Effector memory CD4-positive, alpha-beta T cell (primary cell): ENCODE measurements around the gene COL7A1.
"Not testable (repeated sequence)": the region's sequence is repeated elsewhere in the genome, so short reads cannot be mapped to it uniquely, and the experiment has no call there.

Experiments used
- DNase-seq, 3 donors: peaks; one replicate each; pipeline ENCODE4 v3.0.0-alpha.2; 2020
- H3K27ac ChIP-seq: 2 replicates; pipeline ENCODE4 v1.7.0; 2013; ENCODE audit warnings: mild to moderate bottlenecking, low read length, moderate library complexity; ENCODE audit not compliant: insufficient read depth, poor library complexity, severe bottlenecking
- H3K27me3 ChIP-seq: replicated peaks from 2 replicates; pipeline ENCODE4 v1.7.0; 2013; ENCODE audit warnings: mild to moderate bottlenecking, low read length; ENCODE audit not compliant: insufficient read depth, control insufficient read depth, poor library complexity, severe bottlenecking
- H3K36me3 ChIP-seq: 2 replicates; pipeline ENCODE4 v1.7.0; 2013; ENCODE audit warnings: mild to moderate bottlenecking, low read length, moderate library complexity; ENCODE audit not compliant: control insufficient read depth, insufficient read depth
- H3K4me1 ChIP-seq: 2 replicates; pipeline ENCODE4 v1.7.0; 2013; ENCODE audit warnings: low read length, mild to moderate bottlenecking; ENCODE audit not compliant: control insufficient read depth, insufficient read depth, poor library complexity, severe bottlenecking
- H3K4me3 ChIP-seq: 2 replicates; pipeline ENCODE4 v1.7.0; 2013; ENCODE audit warnings: low read length, low read depth, mild to moderate bottlenecking; ENCODE audit not compliant: insufficient read depth, poor library complexity, severe bottlenecking
- H3K9me3 ChIP-seq: 2 replicates; pipeline ENCODE4 v1.7.0; 2013; ENCODE audit warnings: mild to moderate bottlenecking, low read length, moderate library complexity; ENCODE audit not compliant: control insufficient read depth

COL7A1 gene

GRCh38 chr3:48555949-48556795 lies 39.0 kb downstream of the COL7A1 start:
- Histone ChIP-seq H3K27me3 (no peaks in the 10 kb centered on the region), H3K4me1 (peaks cover 12% of the 10 kb centered on the region), H3K9me3 (no peaks in the 10 kb centered on the region), H3K36me3 (no peaks in the 10 kb centered on the region), H3K27ac (peak overlapping the region; percentile 58), H3K4me3 (peak overlapping the region; percentile 58)
- DNase-seq, result peak in 1 of 3 donors; percentile 9

- no peak for DNase-seq
- H3K27ac ChIP-seq, result no peak overlapping the region
- H3K27me3 ChIP-seq, result no peaks in the 10 kb centered on the region
- no peaks in the 10 kb centered on the region for H3K36me3 ChIP-seq
- H3K4me3 ChIP-seq, result no peak overlapping the region
- H3K4me1 ChIP-seq, result peaks cover 12% of the 10 kb centered on the region
- H3K9me3 ChIP-seq, result no peaks in the 10 kb centered on the region
Measured at GRCh38 chr3:48555231-48555948, 39.7 kb downstream of the COL7A1 start.

DNA sequence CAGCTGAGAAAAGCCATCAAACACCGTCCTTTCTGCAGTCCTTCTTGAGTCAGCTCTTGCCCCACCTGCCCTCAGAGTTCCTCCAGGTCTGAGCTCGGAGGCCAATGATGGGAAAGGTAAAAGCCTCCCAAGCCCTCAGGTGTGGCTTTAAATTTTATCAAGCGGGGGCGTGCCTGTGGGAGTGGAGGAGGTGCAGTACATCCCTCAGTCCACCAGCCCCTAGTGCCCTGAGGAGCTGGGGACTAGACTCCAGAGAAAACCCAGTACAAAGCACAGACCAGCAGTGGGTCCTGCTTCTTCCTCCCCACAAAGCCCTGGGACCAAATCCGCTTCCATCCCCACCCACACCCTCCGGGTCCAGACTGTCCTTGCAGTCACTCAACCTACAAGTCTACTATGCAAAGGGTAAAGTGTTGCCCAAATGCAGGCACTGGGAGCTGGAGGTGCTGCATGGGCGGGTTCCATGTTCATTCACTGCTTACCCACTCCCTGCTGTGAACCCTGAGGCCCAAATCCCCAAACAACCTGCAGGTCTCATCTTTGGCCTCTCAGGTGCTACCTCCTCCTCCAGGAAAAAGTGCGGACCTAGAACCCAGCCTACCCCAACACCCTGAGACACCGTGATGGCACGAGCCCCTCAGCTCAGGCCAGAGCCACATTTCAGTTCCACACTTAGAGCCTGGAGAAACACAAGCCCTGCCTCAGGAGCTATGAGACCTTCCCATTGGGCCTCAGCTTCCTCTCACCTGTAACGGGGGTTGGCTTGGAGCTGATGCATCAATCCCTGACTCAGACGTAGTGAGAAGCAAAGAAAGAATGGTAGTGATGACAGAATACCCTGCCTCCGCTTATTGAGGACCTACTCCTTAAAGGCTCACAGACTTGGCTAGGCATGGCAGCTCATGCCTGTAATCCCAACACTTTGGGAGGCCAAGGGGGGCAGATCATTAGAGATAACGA lies 41.0 kb downstream of the COL7A1 start:
- Histone ChIP-seq H3K27me3 (no peaks in the 10 kb centered on the region), H3K4me3 (no peak overlapping the region), H3K27ac (no peak overlapping the region), H3K36me3 (no peaks in the 10 kb centered on the region), H3K9me3 (no peaks in the 10 kb centered on the region), H3K4me1 (peaks cover 12% of the 10 kb centered on the region)
- DNase-seq, result no peak

DNA sequence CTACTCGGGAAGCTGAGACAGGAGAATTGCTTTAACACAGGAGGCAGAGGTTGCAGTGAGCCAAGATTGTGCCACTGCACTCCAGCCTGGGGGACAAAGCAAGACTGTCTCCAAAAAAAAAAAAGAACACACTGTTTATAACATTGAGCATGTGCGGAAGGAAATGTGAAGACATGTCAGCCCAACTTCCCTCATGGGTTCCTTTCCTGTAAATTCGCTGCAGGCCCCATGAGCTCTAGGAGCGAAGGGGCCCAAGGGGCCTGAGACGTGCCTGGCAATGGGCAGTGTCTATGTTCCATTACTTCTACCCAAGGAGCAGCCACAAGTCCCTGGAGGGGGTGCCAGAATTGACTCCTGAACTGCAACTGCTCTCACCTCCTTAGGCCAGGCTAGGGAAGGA lies 41.8 kb downstream of the COL7A1 start:
- H3K36me3 ChIP-seq, result no peaks in the 10 kb centered on the region
- no peaks in the 10 kb centered on the region for H3K9me3 ChIP-seq
- H3K27ac ChIP-seq, result no peak overlapping the region
- H3K27me3 ChIP-seq, result no peaks in the 10 kb centered on the region
- no peak overlapping the region for H3K4me3 ChIP-seq
- no peak for DNase-seq
- peaks cover 16% of the 10 kb centered on the region for H3K4me1 ChIP-seq

GRCh38 chr3:48552111-48552951 lies 42.8 kb downstream of the COL7A1 start:
- H3K36me3 ChIP-seq, result no peaks in the 10 kb centered on the region
- H3K9me3 ChIP-seq, result no peaks in the 10 kb centered on the region
- no peak overlapping the region for H3K4me3 ChIP-seq
- H3K4me1 ChIP-seq, result peaks cover 15% of the 10 kb centered on the region
- no peak for DNase-seq
- H3K27me3 ChIP-seq, result no peaks in the 10 kb centered on the region
- no peak overlapping the region for H3K27ac ChIP-seq

- DNase-seq, H3K27ac ChIP-seq, H3K27me3 ChIP-seq, H3K4me3 ChIP-seq, H3K36me3 ChIP-seq, H3K9me3 ChIP-seq: not testable (repeated sequence)
- peaks cover 12% of the 10 kb centered on the region for H3K4me1 ChIP-seq
Measured at GRCh38 chr3:48551651-48552050, 43.5 kb downstream of the COL7A1 start.

GRCh38 chr3:48548729-48549705 lies 46.1 kb downstream of the COL7A1 start:
- Histone ChIP-seq H3K27me3 (no peaks in the 10 kb centered on the region), H3K4me1 (peaks cover 4% of the 10 kb centered on the region), H3K9me3 (no peaks in the 10 kb centered on the region), H3K4me3 (no peak overlapping the region), H3K36me3 (no peaks in the 10 kb centered on the region), H3K27ac (no peak overlapping the region)
- DNase-seq, result peak; percentile 61 to 74 (median 62)

GRCh38 chr3:48548126-48548525 lies 47.0 kb downstream of the COL7A1 start:
- no peak overlapping the region for H3K27ac ChIP-seq

More at GRCh38 chr3:48548126-48548525, 47.0 kb downstream of the COL7A1 start:
- H3K4me1 ChIP-seq, result peaks cover 4% of the 10 kb centered on the region
- H3K9me3 ChIP-seq, result no peaks in the 10 kb centered on the region
- no peaks in the 10 kb centered on the region for H3K27me3 ChIP-seq
- no peak for DNase-seq
- no peak overlapping the region for H3K4me3 ChIP-seq
- H3K36me3 ChIP-seq, result no peaks in the 10 kb centered on the region
